Subcutaneous abdominal adipose tissue (tissue), 5 donors: Measurements from ENCODE around the gene PNN.
"Not testable (repeated sequence)": the region's sequence is repeated elsewhere in the genome, so short reads cannot be mapped to it uniquely, and the experiment has no call there.

Experiments used
- H3K27ac ChIP-seq: one replicate; pipeline ENCODE4 v1.7.0; 2013; ENCODE audit warnings: low read depth, mild to moderate bottlenecking, inconsistent platforms, low read length, moderate library complexity
- H3K27me3 ChIP-seq, 5 donors: one replicate each; pipeline ENCODE4 v1.7.0; 2013; ENCODE audit warnings: low read length in 5 of 5, inconsistent platforms in 1 of 5; ENCODE audit not compliant: control insufficient read depth in 5 of 5, insufficient read depth in 4 of 5
- H3K36me3 ChIP-seq, 5 donors: one replicate each; pipeline ENCODE4 v1.7.0; 2013; ENCODE audit warnings: low read length in 5 of 5; ENCODE audit not compliant: control insufficient read depth in 5 of 5, insufficient read depth in 5 of 5
- H3K4me1 ChIP-seq, 5 donors: one replicate each; pipeline ENCODE4 v1.7.0; 2013; ENCODE audit warnings: low read length in 5 of 5, mild to moderate bottlenecking in 3 of 5, moderate library complexity in 1 of 5; ENCODE audit not compliant: control insufficient read depth in 5 of 5, insufficient read depth in 5 of 5
- H3K4me3 ChIP-seq, 5 donors: one replicate each; pipeline ENCODE4 v1.7.0; 2013; ENCODE audit warnings: low read length in 5 of 5, low read depth in 1 of 5
- H3K9ac ChIP-seq, 5 donors: one replicate each; pipeline ENCODE4 v1.7.0; 2013; ENCODE audit warnings: low read length in 5 of 5, mild to moderate bottlenecking in 4 of 5, moderate library complexity in 3 of 5
- H3K9me3 ChIP-seq, 5 donors: one replicate each; pipeline ENCODE4 v1.7.0; 2013; ENCODE audit warnings: low read length in 5 of 5; ENCODE audit not compliant: control insufficient read depth in 5 of 5
- donor health status: healthy.
- donor health status: healthy.
- donor health status: healthy.
- donor health status: healthy.
- donor health status: healthy.

The PNN gene

DNA sequence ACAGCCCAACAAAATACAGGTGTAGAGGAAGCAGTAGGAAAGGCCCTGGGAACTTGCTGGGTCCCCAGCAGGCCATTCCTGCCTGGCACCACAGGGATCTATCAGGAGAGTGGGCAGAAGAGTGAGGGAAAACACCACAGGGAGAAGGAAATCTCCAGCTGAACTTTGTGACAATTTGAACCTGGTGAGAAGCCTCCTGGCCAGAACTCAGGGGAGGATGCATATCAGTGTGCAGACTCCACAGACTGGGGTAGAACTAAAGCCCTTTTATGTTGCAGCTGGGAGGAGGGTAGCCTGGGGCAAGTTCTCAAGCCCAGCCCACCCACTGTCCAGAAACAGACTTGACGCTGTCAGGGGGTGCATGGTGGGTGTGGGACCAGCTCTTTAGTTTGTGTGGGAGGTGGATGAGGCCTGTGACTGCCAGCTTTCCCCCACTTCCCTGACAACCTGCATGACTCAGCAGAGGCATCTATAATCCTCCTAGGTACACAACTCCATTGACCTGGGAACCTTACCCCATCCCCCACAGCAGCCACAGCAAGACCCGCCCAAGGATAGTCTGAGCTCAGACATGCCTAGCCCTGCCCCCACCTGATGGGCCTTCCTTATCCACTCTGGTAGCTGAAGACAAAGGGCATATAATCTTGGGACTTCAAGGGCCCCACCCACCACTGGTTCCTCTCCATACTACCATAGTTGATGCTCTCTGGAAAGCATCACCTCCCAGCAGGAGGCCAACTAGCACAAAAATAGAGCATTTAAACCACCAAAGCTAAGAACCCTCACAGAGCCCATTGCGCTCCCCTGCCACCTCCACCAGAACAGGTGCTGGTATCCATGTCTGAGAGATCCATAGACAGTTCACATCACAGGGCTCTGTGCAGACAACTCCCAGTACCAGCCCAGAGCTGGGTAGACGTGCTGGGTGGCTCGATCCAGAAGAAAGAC is 28.9 kb downstream of the PNN start:
- Histone ChIP-seq H3K4me1 (no peaks in the 10 kb centered on the region), H3K9me3 (no peaks in the 10 kb centered on the region), H3K36me3 (no peaks in the 10 kb centered on the region), H3K27me3 (no peaks in the 10 kb centered on the region), H3K4me3 (no peak overlapping the region), H3K27ac (no peak overlapping the region), H3K9ac (no peak overlapping the region)

- H3K4me3 ChIP-seq, H3K27me3 ChIP-seq, H3K9ac ChIP-seq, H3K4me1 ChIP-seq, H3K9me3 ChIP-seq, H3K27ac ChIP-seq, H3K36me3 ChIP-seq: not testable (repeated sequence)
Measured at GRCh38 chr14:39207430-39207829, 32.4 kb downstream of the PNN start.

DNA sequence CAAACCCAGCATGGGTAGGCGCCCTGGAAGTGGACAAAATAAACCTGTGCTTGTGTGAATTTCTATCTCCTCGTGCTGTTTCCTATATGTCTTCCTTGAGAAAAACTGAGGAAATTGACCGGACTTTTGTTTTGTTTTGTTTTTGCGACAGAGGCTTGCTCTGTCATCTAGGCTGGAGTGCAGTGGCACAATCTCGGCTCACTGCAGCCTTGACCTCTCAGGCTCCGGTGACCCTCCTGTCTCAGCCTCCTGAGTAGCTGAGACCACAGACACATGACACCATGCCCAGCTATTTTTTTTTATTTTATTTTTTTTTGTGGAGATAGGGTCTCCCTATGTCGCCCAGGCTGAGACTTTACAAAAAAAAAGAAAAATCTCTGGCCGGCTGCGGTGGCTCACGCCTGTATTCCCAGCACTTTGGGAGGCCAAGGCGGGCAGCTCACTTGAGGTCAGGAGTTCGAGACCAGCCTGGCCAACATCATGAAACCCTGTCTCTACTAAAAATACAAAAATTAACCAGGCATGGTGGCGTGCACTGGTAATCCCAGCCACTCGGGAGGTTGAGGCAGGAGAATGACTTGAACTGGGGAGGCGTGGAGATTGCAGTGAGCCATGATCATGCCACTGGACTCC is 36.2 kb downstream of the PNN start:
- Histone ChIP-seq H3K36me3 (no peaks in the 10 kb centered on the region), H3K27ac (no peak overlapping the region), H3K9ac (no peak overlapping the region), H3K4me1 (no peaks in the 10 kb centered on the region), H3K27me3 (no peaks in the 10 kb centered on the region), H3K9me3 (no peaks in the 10 kb centered on the region), H3K4me3 (no peak overlapping the region)

GRCh38 chr14:39212034-39212433 is 37.0 kb downstream of the PNN start:
- Histone ChIP-seq H3K4me1 (no peaks in the 10 kb centered on the region), H3K36me3 (no peaks in the 10 kb centered on the region), H3K9me3 (no peaks in the 10 kb centered on the region), H3K9ac (no peak overlapping the region), H3K27ac (no peak overlapping the region), H3K4me3 (no peak overlapping the region), H3K27me3 (no peaks in the 10 kb centered on the region)

DNA sequence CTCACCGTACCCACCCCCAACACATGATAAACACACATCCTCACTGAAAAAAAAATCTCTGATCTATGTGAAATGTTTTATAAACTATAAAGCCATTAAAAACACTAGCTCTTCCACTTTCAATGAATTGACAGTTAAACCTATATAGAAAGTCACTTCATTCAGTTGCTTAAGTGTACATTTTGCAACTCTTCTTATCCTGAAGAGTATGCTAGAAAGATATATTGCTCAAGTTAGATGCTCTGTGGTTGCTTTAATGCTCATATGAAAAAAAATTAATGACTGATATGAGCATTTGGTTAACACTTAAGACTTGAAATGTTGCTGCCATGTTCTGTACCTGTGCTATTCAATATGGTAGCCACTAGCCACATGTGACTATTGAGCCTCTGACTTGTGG is 37.6 kb downstream of the PNN start:
- Histone ChIP-seq H3K9me3 (no peaks in the 10 kb centered on the region), H3K9ac (no peak overlapping the region), H3K27ac (no peak overlapping the region), H3K4me3 (no peak overlapping the region), H3K4me1 (no peaks in the 10 kb centered on the region), H3K27me3 (no peaks in the 10 kb centered on the region), H3K36me3 (no peaks in the 10 kb centered on the region)

GRCh38 chr14:39217214-39217879 is 42.3 kb downstream of the PNN start:
- Histone ChIP-seq H3K4me1 (peaks cover 0 to 10% (median 4%) of the 10 kb centered on the region in 5 donors), H3K9ac (no peak overlapping the region), H3K27me3 (no peaks in the 10 kb centered on the region), H3K4me3 (no peak overlapping the region), H3K36me3 (no peaks in the 10 kb centered on the region), H3K27ac (no peak overlapping the region), H3K9me3 (no peaks in the 10 kb centered on the region)

GRCh38 chr14:39218171-39218769 is 43.2 kb downstream of the PNN start:
- no peaks in the 10 kb centered on the region for H3K9me3 ChIP-seq
- no peak overlapping the region for H3K9ac ChIP-seq
- H3K27ac ChIP-seq = no peak overlapping the region
- peaks cover 0 to 10% (median 4%) of the 10 kb centered on the region in 5 donors for H3K4me1 ChIP-seq
- H3K4me3 ChIP-seq = no peak overlapping the region
- no peaks in the 10 kb centered on the region for H3K36me3 ChIP-seq
- no peaks in the 10 kb centered on the region for H3K27me3 ChIP-seq

DNA sequence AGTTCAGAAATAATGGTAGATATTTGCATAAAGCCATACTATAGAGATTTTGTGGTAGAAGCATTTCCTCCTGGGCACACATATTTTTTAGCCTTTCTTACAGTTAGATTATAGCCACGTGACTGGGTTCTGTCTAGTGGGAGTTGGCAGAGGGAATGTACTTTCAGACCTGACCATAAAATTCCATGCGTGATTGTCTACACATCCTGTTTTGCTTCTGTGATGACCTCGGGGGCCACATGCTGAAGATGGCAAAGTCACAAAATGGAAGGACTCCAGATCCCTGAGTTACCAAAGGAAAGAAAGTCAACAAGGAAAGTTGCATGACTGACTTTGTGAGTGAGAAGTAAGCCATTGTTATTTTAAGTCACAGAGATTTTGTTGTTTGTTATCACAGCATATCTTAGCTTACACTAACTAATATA is 44.0 kb downstream of the PNN start:
- no peak overlapping the region for H3K27ac ChIP-seq
- H3K36me3 ChIP-seq = no peaks in the 10 kb centered on the region
- H3K27me3 ChIP-seq = no peaks in the 10 kb centered on the region
- no peak overlapping the region for H3K9ac ChIP-seq
- peaks cover 0 to 10% (median 4%) of the 10 kb centered on the region in 5 donors for H3K4me1 ChIP-seq
- H3K4me3 ChIP-seq = no peak overlapping the region
- H3K9me3 ChIP-seq = no peaks in the 10 kb centered on the region

GRCh38 chr14:39220473-39220872 is 45.4 kb downstream of the PNN start:
- not testable (repeated sequence) for H3K4me3 ChIP-seq, H3K36me3 ChIP-seq, H3K4me1 ChIP-seq, H3K9ac ChIP-seq, H3K27me3 ChIP-seq, H3K27ac ChIP-seq, H3K9me3 ChIP-seq

GRCh38 chr14:39228044-39228443 is 53.0 kb downstream of the PNN start:
- no peak overlapping the region for H3K27ac ChIP-seq
- H3K4me3 ChIP-seq = no peak overlapping the region
- peaks cover 0 to 2% (median 0%) of the 10 kb centered on the region in 5 donors for H3K4me1 ChIP-seq
- no peak overlapping the region for H3K9ac ChIP-seq
- no peaks in the 10 kb centered on the region for H3K36me3 ChIP-seq
- no peaks in the 10 kb centered on the region for H3K27me3 ChIP-seq
- H3K9me3 ChIP-seq = no peaks in the 10 kb centered on the region
